Measurements from ENCODE around the gene NHLRC3. TPM values are rescaled to one million over a fixed set of nuclear protein-coding genes. Genes with fewer than 3 reads are reported as not detected.
A peak's percentile ranks its signal among the peaks of the same experiment; 100 is the strongest.

Gene NHLRC3
- total and polyA plus RNA-seq, 12 donors = 6.6 to 52.1 (median 19.4) TPM

GRCh38 chr13:39016787-39017186 lies 21.5 kb upstream of the NHLRC3 start:
- peaks cover 0 to 39% of the 10 kb centered on the region in 2 donors for H3K36me3 ChIP-seq (replicated peaks in 1 of 2)
- DNase-seq = peak in 3 of 7 donors; percentile 16 to 27 (median 21)
- H3K9me3 ChIP-seq (replicated peaks in 1 of 3) = no peaks in the 10 kb centered on the region
- WGBS, 4 donors = 10 to 19% (median 11%) methylated on average over 2 of the region's 2 CpGs
- H3K4me3 ChIP-seq = no peak overlapping the region
- H3K27me3 ChIP-seq = no peaks in the 10 kb centered on the region
- TF ChIP-seq POLR2A (IDR thresholded peaks at IDR 0.05) (no peak), CTCF (IDR thresholded peaks at IDR 0.05) (peak in 5 of 6 experiments; percentile 21 to 53 (median 34))
- intact Hi-C loops (cut with DNase I) = no loop called here
- no peak overlapping the region for H3K27ac ChIP-seq
- no peaks in the 10 kb centered on the region for H3K4me1 ChIP-seq (replicated peaks in 1 of 2)

- peaks cover 0 to 42% of the 10 kb centered on the region in 2 donors for H3K36me3 ChIP-seq (replicated peaks in 1 of 2)
- H3K27ac ChIP-seq = no peak overlapping the region
- H3K27me3 ChIP-seq = no peaks in the 10 kb centered on the region
- no peak for TF ChIP-seq CTCF (IDR thresholded peaks at IDR 0.05)
- TF ChIP-seq POLR2A (IDR thresholded peaks at IDR 0.05) = no peak
- H3K4me3 ChIP-seq = no peak overlapping the region
- no peak for DNase-seq
- intact Hi-C loops (cut with DNase I) = no loop called here
- H3K9me3 ChIP-seq (replicated peaks in 1 of 3) = no peaks in the 10 kb centered on the region
- no peaks in the 10 kb centered on the region for H3K4me1 ChIP-seq (replicated peaks in 1 of 2)
- WGBS, 4 donors = 57 to 83% (median 69%) methylated on average over 4 of the region's 4 CpGs
Observed at GRCh38 chr13:39020853-39021462, 17.3 kb upstream of the NHLRC3 start.

- TF ChIP-seq CTCF (IDR thresholded peaks at IDR 0.05) = no peak
- no peak for TF ChIP-seq POLR2A (IDR thresholded peaks at IDR 0.05)
- 80 to 92% (median 87%) methylated on average over 2 of the region's 2 CpGs for WGBS, 4 donors
- peaks cover 0 to 8% of the 10 kb centered on the region in 2 donors for H3K4me1 ChIP-seq (replicated peaks in 1 of 2)
- H3K36me3 ChIP-seq (replicated peaks in 1 of 2) = peaks cover 0 to 60% of the 10 kb centered on the region in 2 donors
- no peak overlapping the region for H3K4me3 ChIP-seq
- H3K27ac ChIP-seq = no peak overlapping the region
- H3K9me3 ChIP-seq (replicated peaks in 1 of 3) = no peaks in the 10 kb centered on the region
- intact Hi-C loops (cut with DNase I) = no loop called here
- no peaks in the 10 kb centered on the region for H3K27me3 ChIP-seq
- DNase-seq = no peak
Observed at GRCh38 chr13:39023316-39023715, 14.9 kb upstream of the NHLRC3 start.

GRCh38 chr13:39023761-39024160 lies 14.5 kb upstream of the NHLRC3 start:
- no peak for DNase-seq
- Histone ChIP-seq H3K4me1 (replicated peaks in 1 of 2) (peaks cover 0 to 8% of the 10 kb centered on the region in 2 donors), H3K36me3 (replicated peaks in 1 of 2) (peaks cover 0 to 61% of the 10 kb centered on the region in 2 donors), H3K4me3 (no peak overlapping the region), H3K27me3 (no peaks in the 10 kb centered on the region), H3K27ac (no peak overlapping the region), H3K9me3 (replicated peaks in 1 of 3) (no peaks in the 10 kb centered on the region)
- intact Hi-C loops (cut with DNase I) = no loop called here
- no peak for TF ChIP-seq POLR2A (IDR thresholded peaks at IDR 0.05)
- no peak for TF ChIP-seq CTCF (IDR thresholded peaks at IDR 0.05)

Measured in adrenal gland (tissue), 12 donors.